ENCODE results near the gene BTBD19. TPM values are rescaled to one million over a fixed set of nuclear protein-coding genes. Genes with fewer than 3 reads are reported as not detected.

Gene BTBD19
- total and polyA plus RNA-seq, 9 of the 15 experiments (the other 6 are each of a cell fraction or from before 2014, with no cell fraction given), result 0.22 to 2.0 (median 0.95) TPM

DNA sequence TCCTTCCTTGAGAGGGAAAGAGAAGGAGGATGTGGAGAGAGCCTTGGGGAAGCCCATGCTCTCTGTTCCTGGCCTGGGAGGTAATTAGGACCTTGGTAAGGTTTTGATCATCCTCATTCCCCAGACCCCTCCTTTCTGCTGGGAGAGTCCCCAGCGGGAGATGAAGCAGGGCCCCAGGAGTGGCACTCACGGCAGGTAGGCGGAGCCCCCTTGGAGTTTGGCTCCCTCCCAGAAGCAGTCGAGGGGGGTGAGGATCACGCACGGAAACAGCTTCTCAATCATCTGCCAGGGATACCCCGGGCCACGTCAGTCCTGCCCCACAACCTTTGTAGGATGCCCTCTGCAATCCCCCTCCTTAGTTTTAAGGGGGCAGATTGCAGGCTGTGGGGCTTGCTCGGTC is 23.2 kb downstream of the BTBD19 start:
- H3K27ac ChIP-seq (ENCODE audit: extremely low read depth, low read depth, low read length), result peak overlapping the region; percentile 46; the same call in 2 of the 3 replicates
- no TSS peak for BruUV-seq (replicated peaks)
- ATAC-seq (peak; percentile 5; the same call in 2 of the 3 replicates), DNase-seq (ENCODE audit: extremely low read depth in 1 of 4, low spot score in 3 of 4) (peak in 3 of 4 experiments; percentile 54 to 62 (median 60)), FAIRE-seq (no peak)
- H3K36me3 ChIP-seq (ENCODE audit: control insufficient read depth, insufficient read depth, low read length), result no peaks in the 10 kb centered on the region
- peak overlapping the region; percentile 40 to 45; a peak in 3 of 4 replicates for H3K9ac ChIP-seq (ENCODE audit: insufficient read depth in 1 of 2, low read depth in 2 of 2, low read length in 2 of 2)
- intact Hi-C loops (cut with micrococcal nuclease), result loop anchor here (5.0 to 10.0 kb wide), 2 partner anchors 39 to 393 kb away; no protein-coding TSS in a partner anchor
- ChIA-PET CTCF (ENCODE audit: low intra/inter-chr PET ratio) (interaction anchor here (0.5 kb wide), 2 partner anchors 130 to 589 kb away, joined by 4 to 6 read pairs; no protein-coding TSS in a partner anchor), POLR2A (interaction anchor here (0.6 to 11.1 kb wide), 9 partner anchors 11 to 181 kb away, joined by 3 to 217 read pairs (median 6); partner anchors contain the start of genes BTBD19, PTCH2, RPS8 and UROD)
- H3K27me3 ChIP-seq (ENCODE audit: control insufficient read depth in 2 of 2, insufficient read depth in 2 of 2, low read length in 2 of 2), result no peaks in the 10 kb centered on the region
- 35% methylated on average over 9 of the region's 9 CpGs for WGBS (ENCODE audit: insufficient coverage, low coverage, missing lambda C conversion rate)
- H3K9me1 ChIP-seq (ENCODE audit: control insufficient read depth, insufficient read depth, low read length), result no peaks in the 10 kb centered on the region
- peak overlapping the region; percentile 58; the same call in 1 of the 2 replicates for H3K4me2 ChIP-seq (ENCODE audit: insufficient read depth, low read length)
- no peaks in the 10 kb centered on the region for H3K9me3 ChIP-seq (replicated peaks; ENCODE audit: control insufficient read depth, insufficient read depth, low read depth, low read length)
- in situ Hi-C loops (cut with MboI), result no loop called here
- peak overlapping the region; percentile 93 for H2AFZ ChIP-seq (ENCODE audit: low read depth, low read length)
- TF ChIP-seq, protein P1, sequence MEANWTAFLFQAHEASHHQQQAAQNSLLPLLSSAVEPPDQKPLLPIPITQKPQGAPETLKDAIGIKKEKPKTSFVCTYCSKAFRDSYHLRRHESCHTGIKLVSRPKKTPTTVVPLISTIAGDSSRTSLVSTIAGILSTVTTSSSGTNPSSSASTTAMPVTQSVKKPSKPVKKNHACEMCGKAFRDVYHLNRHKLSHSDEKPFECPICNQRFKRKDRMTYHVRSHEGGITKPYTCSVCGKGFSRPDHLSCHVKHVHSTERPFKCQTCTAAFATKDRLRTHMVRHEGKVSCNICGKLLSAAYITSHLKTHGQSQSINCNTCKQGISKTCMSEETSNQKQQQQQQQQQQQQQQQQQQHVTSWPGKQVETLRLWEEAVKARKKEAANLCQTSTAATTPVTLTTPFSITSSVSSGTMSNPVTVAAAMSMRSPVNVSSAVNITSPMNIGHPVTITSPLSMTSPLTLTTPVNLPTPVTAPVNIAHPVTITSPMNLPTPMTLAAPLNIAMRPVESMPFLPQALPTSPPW (CRISPR knock-in tag; IDR thresholded peaks at IDR 0.05), result 0 out of 2 replicates have a peak, but pooled peaks have one; percentile 21
- TF ChIP-seq ZFP1 (CRISPR knock-in tag; IDR thresholded peaks at IDR 0.05) (no peak), NFIC (IDR thresholded peaks at IDR 0.05) (peak; percentile 54; the same call in 1 of the 2 replicates), HNRNPLL (IDR thresholded peaks at IDR 0.05; ENCODE audit: low read depth, low read length, poor library complexity, severe bottlenecking) (peak; percentile 3), HLTF (IDR thresholded peaks at IDR 0.05) (no peak)
- TF ChIP-seq, protein P2, sequence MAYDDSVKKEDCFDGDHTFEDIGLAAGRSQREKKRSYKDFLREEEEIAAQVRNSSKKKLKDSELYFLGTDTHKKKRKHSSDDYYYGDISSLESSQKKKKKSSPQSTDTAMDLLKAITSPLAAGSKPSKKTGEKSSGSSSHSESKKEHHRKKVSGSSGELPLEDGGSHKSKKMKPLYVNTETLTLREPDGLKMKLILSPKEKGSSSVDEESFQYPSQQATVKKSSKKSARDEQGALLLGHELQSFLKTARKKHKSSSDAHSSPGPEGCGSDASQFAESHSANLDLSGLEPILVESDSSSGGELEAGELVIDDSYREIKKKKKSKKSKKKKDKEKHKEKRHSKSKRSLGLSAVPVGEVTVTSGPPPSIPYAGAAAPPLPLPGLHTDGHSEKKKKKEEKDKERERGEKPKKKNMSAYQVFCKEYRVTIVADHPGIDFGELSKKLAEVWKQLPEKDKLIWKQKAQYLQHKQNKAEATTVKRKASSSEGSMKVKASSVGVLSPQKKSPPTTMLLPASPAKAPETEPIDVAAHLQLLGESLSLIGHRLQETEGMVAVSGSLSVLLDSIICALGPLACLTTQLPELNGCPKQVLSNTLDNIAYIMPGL (CRISPR knock-in tag; IDR thresholded peaks at IDR 0.05), result no peak
- TF ChIP-seq, protein P3, sequence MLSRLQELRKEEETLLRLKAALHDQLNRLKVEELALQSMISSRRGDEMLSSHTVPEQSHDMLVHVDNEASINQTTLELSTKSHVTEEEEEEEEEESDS (CRISPR knock-in tag; IDR thresholded peaks at IDR 0.05), result no peak
- TF ChIP-seq, protein P4, sequence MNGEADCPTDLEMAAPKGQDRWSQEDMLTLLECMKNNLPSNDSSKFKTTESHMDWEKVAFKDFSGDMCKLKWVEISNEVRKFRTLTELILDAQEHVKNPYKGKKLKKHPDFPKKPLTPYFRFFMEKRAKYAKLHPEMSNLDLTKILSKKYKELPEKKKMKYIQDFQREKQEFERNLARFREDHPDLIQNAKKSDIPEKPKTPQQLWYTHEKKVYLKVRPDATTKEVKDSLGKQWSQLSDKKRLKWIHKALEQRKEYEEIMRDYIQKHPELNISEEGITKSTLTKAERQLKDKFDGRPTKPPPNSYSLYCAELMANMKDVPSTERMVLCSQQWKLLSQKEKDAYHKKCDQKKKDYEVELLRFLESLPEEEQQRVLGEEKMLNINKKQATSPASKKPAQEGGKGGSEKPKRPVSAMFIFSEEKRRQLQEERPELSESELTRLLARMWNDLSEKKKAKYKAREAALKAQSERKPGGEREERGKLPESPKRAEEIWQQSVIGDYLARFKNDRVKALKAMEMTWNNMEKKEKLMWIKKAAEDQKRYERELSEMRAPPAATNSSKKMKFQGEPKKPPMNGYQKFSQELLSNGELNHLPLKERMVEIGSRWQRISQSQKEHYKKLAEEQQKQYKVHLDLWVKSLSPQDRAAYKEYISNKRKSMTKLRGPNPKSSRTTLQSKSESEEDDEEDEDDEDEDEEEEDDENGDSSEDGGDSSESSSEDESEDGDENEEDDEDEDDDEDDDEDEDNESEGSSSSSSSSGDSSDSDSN (IDR thresholded peaks at IDR 0.05; ENCODE audit: borderline replicate concordance in 1 of 2, low read depth in 2 of 2, low read length in 2 of 2), result 0 out of 4 replicates have a peak, but pooled peaks of 1 of the 2 experiments have one; percentile 6
- no peaks in the 10 kb centered on the region for H4K20me1 ChIP-seq (replicated peaks; ENCODE audit: control insufficient read depth, insufficient read depth, low read length)
- no peaks in the 10 kb centered on the region for H3K79me2 ChIP-seq (ENCODE audit: control insufficient read depth, insufficient read depth, low read length)
- no peak overlapping the region for H3K4me3 ChIP-seq
- H3K4me1 ChIP-seq (replicated peaks in 1 of 2; ENCODE audit: control insufficient read depth in 2 of 2, insufficient read depth in 2 of 2, low read length in 2 of 2), result peaks cover 51 to 70% of the 10 kb centered on the region in 2 experiments

Data from K562 (cell line).